NCI-H187 (cell line): Measurements from ENCODE around the gene TPRX1.
A peak's percentile ranks its signal among the peaks of the same experiment; 100 is the strongest.
"Not testable (repeated sequence)": the region's sequence is repeated elsewhere in the genome, so short reads cannot be mapped to it uniquely, and the experiment has no call there.

Source experiments
- DNase-seq, 2 experiments: peaks; one replicate each; lab custom pipeline; 2025; lab: John Stamatoyannopoulos, UW

The TPRX1 gene

GRCh38 chr19:47767349-47767748, 37.0 kb downstream of the TPRX1 start:
- DNase-seq = no peak

GRCh38 chr19:47766670-47767069, 37.7 kb downstream of the TPRX1 start:
- DNase-seq = no peak

- DNase-seq = no peak
Observed at GRCh38 chr19:47766359-47766620, 38.1 kb downstream of the TPRX1 start.

GRCh38 chr19:47765523-47766358, 38.6 kb downstream of the TPRX1 start:
- peak in 1 of 2 experiments; percentile 10 for DNase-seq

- not testable (repeated sequence) for DNase-seq
Observed at GRCh38 chr19:47764705-47765104, 39.6 kb downstream of the TPRX1 start.

DNA sequence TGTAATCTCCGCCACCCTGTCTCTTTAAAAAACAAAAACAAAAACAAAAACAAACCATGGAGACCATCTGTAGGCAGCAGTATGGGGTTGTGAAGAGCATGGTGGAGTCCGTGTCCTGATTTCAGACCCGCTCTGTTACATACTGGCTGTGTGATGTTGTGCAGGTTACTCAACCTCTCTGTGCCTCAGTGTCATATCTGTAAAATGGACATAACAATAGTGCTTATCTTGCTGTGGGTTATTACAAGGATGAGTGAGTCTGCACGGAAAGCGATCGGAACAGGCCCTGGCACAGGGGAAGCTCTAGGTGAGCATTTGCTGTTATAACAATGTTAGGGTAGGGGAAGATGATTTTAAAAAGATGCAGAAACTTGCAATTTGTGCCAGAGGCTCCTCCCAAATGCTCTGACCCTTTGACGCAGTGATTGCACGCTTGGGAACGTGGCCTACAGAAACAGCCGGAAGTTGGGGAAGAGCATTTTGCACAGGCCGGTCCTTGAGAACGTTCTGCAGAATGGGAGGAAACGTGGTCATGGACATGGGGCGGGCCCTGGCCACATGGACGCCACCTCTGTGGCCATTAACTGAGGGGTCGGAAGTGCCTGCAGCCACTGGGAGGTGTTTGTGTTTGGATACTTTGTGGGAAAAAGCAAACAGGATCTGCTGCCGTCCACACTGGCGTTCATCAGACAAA, 41.6 kb downstream of the TPRX1 start:
- DNase-seq = no peak

GRCh38 chr19:47762151-47762550, 42.2 kb downstream of the TPRX1 start:
- DNase-seq = no peak

DNA sequence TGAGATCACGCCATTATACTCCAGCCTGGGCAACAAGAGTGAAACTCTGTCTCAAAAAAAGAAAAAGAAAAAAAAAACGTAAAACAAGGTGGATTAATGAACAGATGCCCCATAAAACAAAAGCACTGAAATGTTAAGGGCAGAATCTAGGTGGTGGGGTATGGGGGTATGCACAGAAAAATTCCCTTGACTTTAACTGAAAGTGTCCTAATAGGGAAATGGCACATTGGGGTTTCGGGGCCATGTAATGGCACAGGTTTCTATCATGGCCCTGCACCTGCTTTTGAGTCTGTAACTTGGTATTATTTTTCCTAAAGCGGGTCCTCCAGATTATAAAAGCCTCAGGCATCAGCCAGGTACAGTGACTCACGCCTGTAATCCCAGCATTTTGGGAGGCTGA, 42.8 kb downstream of the TPRX1 start:
- no peak for DNase-seq

- no peak for DNase-seq
Observed at GRCh38 chr19:47760632-47760999, 43.7 kb downstream of the TPRX1 start.

- no peak for DNase-seq
Observed at GRCh38 chr19:47758443-47758804, 45.9 kb downstream of the TPRX1 start.

DNA sequence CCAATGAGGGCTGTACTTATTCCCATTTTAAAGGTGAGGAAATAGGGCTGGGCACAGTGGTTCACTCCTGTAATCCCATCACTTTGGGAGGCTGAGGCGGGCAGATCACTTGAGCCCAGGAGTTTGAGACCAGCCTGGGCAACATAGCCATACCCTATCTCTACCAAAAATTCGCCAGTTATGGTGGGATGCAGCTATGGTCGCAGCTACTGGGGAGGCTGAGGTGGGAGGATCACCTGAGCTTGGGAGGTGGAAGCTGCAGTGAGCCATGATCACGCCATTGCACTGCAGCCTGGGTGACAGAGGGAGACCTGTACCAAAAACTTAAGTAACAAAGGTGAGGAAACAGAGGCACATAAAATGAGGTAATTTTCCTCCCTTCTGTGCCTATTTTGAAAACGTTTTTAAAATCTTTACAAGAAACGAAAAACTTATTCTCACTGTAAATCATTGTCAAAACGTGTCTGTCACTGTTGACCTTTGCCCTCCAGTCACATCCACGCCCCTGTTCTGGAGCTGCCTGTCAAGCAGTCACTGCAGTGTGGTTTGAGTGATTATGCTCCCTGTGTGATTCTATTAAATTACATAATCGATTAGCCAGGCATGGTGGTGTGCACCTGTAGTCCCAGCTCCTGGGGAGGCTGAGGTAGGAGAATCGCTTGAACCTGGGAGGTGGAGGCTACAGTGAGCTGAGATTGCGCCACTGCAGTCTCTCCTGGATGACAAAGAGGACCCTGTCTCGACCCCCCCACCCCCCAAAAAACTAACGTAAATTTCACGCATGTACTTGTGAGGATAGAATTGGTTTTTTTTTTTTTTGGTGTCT, 46.5 kb downstream of the TPRX1 start:
- DNase-seq = no peak

DNA sequence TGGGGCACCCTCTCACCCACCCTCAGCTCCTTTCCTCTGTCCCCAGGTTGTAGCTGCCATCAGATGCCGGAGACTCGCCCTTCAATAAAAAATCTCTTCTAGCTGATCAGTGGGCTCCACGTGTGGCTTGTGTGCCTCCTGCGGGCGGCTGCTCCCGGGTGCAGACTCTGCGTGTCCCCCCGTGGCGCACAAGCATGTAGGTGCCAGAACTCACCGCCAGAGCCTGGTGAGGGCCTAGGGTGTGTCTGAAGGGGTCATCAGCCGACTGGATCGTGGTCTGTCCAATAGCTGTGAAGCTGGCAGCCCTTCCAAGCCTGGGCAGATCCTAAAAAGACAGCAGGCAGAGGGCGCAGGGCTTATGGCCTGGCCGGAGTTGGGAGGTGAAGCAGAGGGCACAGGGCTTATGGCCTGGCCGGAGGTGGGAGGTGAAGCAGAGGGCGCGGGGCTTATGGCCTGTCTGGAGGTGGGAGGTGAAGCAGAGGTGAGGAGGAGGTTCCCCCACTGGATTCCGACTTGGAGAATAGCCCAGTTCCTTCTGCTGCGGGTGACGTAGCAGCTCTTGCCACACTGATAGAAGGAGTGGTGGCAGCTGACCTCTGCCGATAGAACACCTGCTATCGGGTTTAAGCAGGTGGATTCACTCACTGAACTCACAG, 47.3 kb downstream of the TPRX1 start:
- no peak for DNase-seq

- no peak for DNase-seq
Observed at GRCh38 chr19:47756627-47756929, 47.8 kb downstream of the TPRX1 start.

DNA sequence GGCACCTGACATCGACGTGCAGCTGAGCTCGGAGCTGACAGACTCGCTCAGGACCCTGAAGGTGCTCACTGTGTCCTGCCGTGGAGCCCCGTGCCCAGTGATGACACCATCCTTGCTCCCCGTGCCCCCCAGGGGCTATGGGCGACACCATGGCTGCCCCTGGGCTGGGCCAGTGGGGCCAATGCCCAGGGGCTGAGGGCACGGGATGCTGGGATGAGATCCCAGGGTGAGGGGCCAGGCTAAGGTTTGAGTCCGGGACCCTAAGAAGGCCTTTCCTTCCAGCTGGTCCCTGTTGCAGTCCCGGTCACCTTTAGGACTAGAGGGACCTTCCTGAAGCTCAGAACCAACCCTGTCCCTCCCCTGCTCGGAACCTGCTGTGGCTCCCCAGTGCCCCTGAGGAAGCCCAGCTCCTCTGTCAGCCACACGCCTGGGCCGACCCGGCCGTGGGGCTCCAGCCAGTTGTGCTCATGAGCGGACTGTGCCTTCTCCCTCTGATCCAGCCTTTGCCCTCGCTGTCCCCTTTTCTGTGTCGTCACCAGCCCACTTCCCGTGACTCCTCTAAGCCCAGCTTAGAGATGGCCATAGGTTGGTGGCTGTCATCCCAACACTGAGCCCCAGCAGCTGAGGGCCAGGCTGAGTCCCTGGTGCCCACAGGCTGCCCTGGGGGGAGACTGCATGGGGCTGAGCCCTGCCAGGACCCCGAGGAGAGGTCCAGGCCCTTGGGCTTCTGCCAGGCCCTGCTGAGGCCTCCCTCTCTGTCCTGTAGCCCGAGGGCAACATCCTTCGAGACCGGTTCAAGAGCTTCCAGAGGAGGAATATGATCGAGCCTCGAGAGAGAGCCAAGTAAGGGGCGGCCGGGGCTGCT, 48.4 kb downstream of the TPRX1 start:
- no peak for DNase-seq

DNA sequence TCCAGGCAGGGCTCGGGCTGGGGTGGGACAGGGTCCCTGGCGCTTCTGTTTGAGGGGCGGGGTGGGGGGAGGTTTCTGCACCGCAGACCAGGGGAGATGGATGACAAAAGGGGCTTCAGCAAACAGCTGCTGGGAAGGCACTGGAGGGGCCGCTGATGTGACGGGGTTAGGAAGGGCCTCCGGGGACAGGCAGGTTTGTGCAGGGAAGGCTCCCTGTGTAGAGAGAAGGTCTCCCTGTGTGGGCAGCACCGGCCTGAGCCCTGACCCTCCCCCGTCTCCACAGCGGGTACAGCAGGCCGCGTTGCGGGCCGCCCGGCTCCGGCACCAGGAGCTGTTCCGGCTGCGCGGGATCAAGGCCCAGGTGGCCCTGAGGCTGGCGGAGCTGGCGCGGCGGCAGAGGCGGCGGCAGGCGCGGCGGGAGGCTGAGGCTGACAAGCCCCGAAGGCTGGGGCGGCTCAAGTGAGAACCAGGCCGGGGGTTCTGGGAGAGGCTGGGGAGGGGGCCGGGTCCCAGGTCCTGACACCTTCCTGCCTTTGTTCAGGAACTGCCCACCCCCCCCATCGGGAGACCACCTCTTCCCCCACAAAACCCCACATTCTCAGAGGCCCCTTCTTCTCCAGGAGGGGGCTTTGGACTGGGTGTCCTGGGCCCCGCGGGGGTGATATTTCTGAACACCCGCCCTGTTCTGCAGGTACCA, 49.1 kb downstream of the TPRX1 start:
- no peak for DNase-seq

GRCh38 chr19:47754206-47755064, 49.9 kb downstream of the TPRX1 start:
- DNase-seq = no peak

- no peak for DNase-seq
Observed at GRCh38 chr19:47752440-47753211, 51.7 kb downstream of the TPRX1 start.
